Central memory CD8-positive, alpha-beta T cell (primary cell): ENCODE results near the gene PRR23E.

Experiments used
- ATAC-seq: fragments of 150-1000 bp; cut with Tn5 transposase; replicated peaks from 2 replicates; pipeline ENCODE4 v1.10.0; 2022; ENCODE audit warnings: mild to moderate bottlenecking, moderate FRiP score, moderate number of reproducible peaks; ENCODE audit not compliant: poor library complexity, severe bottlenecking; ENCODE audit errors: extremely low read depth
- DNase-seq, 2 donors: peaks; one replicate each; pipeline ENCODE4 v3.0.0; 2021; ENCODE audit warnings: low spot score in 2 of 2
- H3K27ac Mint-ChIP-seq: one replicate; pipeline ENCODE4 v1.8.0; 2022; ENCODE audit warnings: low read depth, mild to moderate bottlenecking, moderate library complexity, mixed read lengths
- H3K27me3 Mint-ChIP-seq: one replicate; pipeline ENCODE4 v1.8.0; 2022; ENCODE audit warnings: mixed read lengths
- H3K36me3 Mint-ChIP-seq: one replicate; pipeline ENCODE4 v1.8.0; 2022; ENCODE audit warnings: mild to moderate bottlenecking, moderate library complexity, mixed read lengths; ENCODE audit not compliant: insufficient read depth
- H3K4me1 Mint-ChIP-seq: one replicate; pipeline ENCODE4 v1.8.0; 2022; ENCODE audit warnings: mixed read lengths
- H3K4me3 Mint-ChIP-seq: one replicate; pipeline ENCODE4 v1.8.0; 2022; ENCODE audit warnings: mild to moderate bottlenecking, moderate library complexity, mixed read lengths
- H3K9me3 Mint-ChIP-seq: one replicate; pipeline ENCODE4 v1.8.0; 2022; ENCODE audit warnings: mixed read lengths

The PRR23E gene

DNA sequence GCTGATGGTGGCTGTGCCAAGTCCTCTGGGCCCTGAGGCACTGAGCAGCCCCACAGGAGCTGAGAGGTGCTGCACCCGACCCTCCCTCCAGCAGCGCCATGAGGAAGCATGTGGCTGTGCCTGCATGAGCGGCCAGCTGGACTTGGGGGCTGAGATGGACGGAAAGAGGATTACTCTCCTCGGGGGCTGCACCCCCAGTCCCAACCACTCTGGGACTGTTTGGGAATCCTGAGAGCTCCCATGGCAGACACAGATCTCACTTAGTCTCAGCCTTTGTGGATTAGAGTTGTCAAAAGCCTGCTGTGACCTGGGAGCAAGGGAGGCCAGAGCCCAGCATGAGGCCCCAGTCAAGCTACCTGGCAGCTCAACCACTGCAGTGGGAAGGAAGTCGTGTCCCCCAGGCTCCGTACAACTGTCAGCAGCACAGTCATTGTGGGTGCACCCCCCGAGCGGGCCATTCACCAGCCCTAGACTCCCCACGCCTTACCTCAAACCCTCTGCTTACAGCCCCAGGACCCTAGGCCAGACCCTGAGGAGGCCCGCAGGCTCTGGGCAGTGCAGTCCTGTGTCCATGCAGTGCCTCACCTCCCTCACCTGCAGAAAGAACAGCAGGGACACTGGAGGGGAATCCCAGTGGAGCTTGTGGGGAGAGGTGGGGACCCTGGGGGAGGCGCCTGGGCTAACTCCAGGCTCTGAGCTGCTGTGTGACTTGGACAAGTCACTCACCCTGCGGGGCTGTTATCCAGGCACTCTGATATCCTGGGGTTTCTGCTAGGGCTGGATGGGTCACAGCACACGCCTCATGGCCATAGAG, 17.1 kb downstream of the PRR23E start:
- H3K4me1 Mint-ChIP-seq = no peaks in the 10 kb centered on the region
- no peak overlapping the region for H3K27ac Mint-ChIP-seq
- no peaks in the 10 kb centered on the region for H3K9me3 Mint-ChIP-seq
- ATAC-seq (no peak), DNase-seq (no peak)
- H3K4me3 Mint-ChIP-seq = no peak overlapping the region
- no peaks in the 10 kb centered on the region for H3K36me3 Mint-ChIP-seq
- peaks cover 75% of the 10 kb centered on the region for H3K27me3 Mint-ChIP-seq

GRCh38 chr3:127210654-127210943, 17.7 kb downstream of the PRR23E start:
- no peaks in the 10 kb centered on the region for H3K36me3 Mint-ChIP-seq
- no peaks in the 10 kb centered on the region for H3K4me1 Mint-ChIP-seq
- ATAC-seq = no peak
- no peaks in the 10 kb centered on the region for H3K9me3 Mint-ChIP-seq
- peaks cover 73% of the 10 kb centered on the region for H3K27me3 Mint-ChIP-seq
- DNase-seq = no peak
- no peak overlapping the region for H3K4me3 Mint-ChIP-seq
- no peak overlapping the region for H3K27ac Mint-ChIP-seq

DNA sequence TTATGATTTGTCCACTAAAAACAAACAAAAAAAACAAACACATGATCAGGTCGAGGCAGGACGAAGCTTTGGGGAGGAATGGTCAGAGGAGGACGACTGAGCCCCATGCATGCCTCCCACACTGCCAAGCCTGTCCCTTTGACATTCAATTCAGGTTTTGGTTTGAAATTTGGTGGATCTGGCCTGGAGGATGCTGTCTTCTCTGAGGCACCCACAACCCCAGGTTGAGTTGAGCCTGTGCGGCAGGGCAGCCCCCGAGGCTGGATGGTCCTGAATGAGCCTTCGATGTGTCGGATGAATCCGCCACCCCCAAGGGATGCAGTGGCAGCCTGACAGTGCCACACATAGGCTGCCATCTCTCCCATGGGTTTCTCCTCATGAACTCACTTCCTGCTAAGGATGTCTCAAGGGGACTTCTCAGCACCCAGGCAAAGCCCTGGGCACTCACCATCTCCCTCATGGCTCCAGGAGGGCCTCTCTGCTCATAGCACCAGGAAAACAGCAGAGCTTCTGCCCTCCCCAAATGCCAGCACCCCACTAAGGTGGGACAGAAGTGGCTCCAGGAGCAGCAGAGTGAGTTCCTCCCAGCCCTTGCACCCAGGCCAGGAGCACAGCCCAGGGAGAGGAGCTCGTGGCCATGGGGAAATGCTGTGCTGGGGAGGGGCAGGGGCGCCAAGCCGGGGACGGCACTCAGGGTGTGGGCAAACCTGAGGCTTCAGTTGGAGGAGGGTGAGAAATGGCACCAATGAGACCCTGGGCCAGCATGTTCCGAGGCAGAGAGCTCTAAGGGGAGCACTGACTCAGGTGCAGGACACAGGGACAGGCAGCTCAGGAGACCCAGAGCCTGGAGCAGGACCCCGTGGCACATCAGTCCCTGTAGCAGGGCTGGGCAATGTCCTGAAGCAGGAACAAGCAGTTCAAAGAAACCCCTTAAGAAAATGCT, 18.5 kb downstream of the PRR23E start:
- Mint-ChIP-seq H3K9me3 (no peaks in the 10 kb centered on the region), H3K4me1 (no peaks in the 10 kb centered on the region), H3K36me3 (no peaks in the 10 kb centered on the region), H3K4me3 (no peak overlapping the region), H3K27ac (no peak overlapping the region), H3K27me3 (peaks cover 71% of the 10 kb centered on the region)
- ATAC-seq = no peak
- DNase-seq = no peak

- H3K27me3 Mint-ChIP-seq = peaks cover 66% of the 10 kb centered on the region
- H3K9me3 Mint-ChIP-seq = no peaks in the 10 kb centered on the region
- H3K36me3 Mint-ChIP-seq = no peaks in the 10 kb centered on the region
- no peaks in the 10 kb centered on the region for H3K4me1 Mint-ChIP-seq
- ATAC-seq = no peak
- no peak for DNase-seq
- H3K27ac Mint-ChIP-seq = no peak overlapping the region
- H3K4me3 Mint-ChIP-seq = no peak overlapping the region
Measured at GRCh38 chr3:127212231-127212630, 19.3 kb downstream of the PRR23E start.

- Mint-ChIP-seq H3K9me3 (no peaks in the 10 kb centered on the region), H3K4me3 (no peak overlapping the region), H3K27me3 (peaks cover 61% of the 10 kb centered on the region), H3K27ac (no peak overlapping the region), H3K36me3 (no peaks in the 10 kb centered on the region), H3K4me1 (no peaks in the 10 kb centered on the region)
- DNase-seq = no peak
- no peak for ATAC-seq
Measured at GRCh38 chr3:127212711-127213110, 19.8 kb downstream of the PRR23E start.

GRCh38 chr3:127213381-127213918, 20.5 kb downstream of the PRR23E start:
- Mint-ChIP-seq H3K27ac (no peak overlapping the region), H3K9me3 (no peaks in the 10 kb centered on the region), H3K27me3 (peaks cover 54% of the 10 kb centered on the region), H3K4me1 (no peaks in the 10 kb centered on the region), H3K4me3 (no peak overlapping the region), H3K36me3 (no peaks in the 10 kb centered on the region)
- ATAC-seq = no peak
- DNase-seq = no peak

DNA sequence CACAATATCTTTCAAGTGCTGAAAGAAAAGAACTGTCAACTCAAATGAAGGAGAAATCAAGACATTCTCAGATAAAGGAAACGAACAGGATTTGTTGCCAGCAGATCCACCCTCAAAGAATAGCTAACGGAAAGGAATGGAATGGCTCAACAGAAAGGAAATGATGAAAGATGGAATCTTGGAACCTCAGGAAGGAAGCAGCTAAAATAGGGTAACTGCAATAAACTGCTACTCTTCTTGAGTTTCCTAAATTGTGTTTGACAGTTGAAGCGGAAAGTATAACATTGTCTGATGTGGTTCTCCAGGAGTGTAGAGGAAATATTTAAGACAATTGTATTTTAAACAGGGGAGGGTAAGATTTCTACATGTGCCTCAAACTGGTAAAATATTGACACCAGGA, 22.0 kb downstream of the PRR23E start:
- ATAC-seq (no peak), DNase-seq (no peak)
- Mint-ChIP-seq H3K27ac (no peak overlapping the region), H3K4me1 (no peaks in the 10 kb centered on the region), H3K9me3 (no peaks in the 10 kb centered on the region), H3K4me3 (no peak overlapping the region), H3K36me3 (no peaks in the 10 kb centered on the region), H3K27me3 (peaks cover 39% of the 10 kb centered on the region)

DNA sequence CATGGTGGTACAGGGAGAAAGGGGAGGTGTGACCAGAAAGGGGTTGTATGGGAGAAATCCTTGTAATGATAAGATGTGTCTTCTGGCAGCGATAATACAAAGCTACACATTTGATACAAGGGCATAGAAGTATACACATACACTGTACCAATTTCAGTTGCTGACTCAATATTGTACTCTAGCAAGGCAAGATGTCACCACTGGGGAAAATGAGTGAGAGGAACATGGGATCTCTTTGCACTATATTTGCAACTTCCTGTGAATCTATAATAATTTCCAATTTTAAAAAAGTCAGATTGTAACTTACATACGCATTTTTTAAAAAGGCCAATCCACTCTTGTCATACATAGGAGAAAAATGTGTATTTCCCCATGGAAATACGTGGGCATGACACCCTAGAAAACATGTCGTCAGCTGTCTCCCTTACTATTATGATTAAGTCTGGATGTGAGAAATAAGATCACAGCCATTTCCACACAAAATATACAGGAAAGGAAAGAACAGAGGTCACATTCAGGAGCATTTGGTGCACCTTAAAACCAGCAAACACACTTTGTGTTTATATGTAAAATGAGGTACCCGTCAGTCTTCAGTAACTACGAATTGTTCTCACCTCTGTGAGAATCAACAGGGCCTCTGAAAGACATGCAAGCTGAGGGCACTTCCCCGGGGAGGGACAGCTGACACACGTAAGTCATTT, 22.9 kb downstream of the PRR23E start:
- ATAC-seq (no peak), DNase-seq (no peak)
- Mint-ChIP-seq H3K4me3 (no peak overlapping the region), H3K27me3 (peaks cover 44% of the 10 kb centered on the region), H3K36me3 (no peaks in the 10 kb centered on the region), H3K4me1 (no peaks in the 10 kb centered on the region), H3K27ac (no peak overlapping the region), H3K9me3 (no peaks in the 10 kb centered on the region)

DNA sequence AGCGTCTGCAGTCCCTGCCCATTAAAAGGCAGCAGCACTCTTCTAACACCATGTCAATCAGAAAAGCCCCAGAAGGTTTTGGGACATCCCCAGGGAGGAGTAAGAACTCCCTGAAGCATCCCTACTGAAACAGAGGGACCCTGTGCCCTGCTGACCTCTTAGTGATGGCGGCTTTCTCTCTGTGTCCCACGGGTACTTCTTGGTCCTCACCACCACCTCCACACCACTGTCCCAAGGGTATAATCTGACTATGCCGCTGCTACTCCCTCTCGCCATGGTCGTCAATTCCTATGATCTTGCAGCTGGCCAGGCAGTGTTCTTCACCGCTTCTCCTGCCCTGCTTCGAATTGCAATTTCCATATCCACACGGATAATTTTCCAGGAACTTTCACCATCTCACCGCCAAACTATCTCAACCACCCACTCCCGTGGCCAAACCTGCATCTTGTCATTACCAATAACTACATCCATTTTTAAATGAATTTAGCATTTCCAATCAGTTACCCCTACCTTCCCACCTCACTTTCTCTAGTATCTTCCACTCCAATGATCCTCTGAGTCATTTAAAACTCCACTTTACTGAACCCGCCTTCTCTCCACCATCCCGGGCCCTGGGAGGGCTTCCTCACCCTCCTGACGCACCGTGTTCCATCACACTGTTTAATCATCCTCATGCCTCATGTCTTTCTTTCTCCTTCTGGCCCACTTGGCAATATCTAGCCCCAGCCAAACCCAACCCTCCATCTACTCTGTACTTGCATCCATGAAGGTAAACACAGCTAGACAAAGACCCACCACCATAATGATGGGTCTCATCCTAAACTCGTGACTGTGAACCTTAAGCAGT, 23.7 kb downstream of the PRR23E start:
- no peaks in the 10 kb centered on the region for H3K4me1 Mint-ChIP-seq
- H3K9me3 Mint-ChIP-seq = no peaks in the 10 kb centered on the region
- no peaks in the 10 kb centered on the region for H3K36me3 Mint-ChIP-seq
- H3K27me3 Mint-ChIP-seq = peaks cover 45% of the 10 kb centered on the region
- DNase-seq (no peak), ATAC-seq (no peak)
- H3K27ac Mint-ChIP-seq = no peak overlapping the region
- H3K4me3 Mint-ChIP-seq = no peak overlapping the region

- no peaks in the 10 kb centered on the region for H3K36me3 Mint-ChIP-seq
- H3K9me3 Mint-ChIP-seq = no peaks in the 10 kb centered on the region
- no peak for ATAC-seq
- no peak overlapping the region for H3K27ac Mint-ChIP-seq
- H3K4me3 Mint-ChIP-seq = no peak overlapping the region
- DNase-seq = no peak
- H3K4me1 Mint-ChIP-seq = no peaks in the 10 kb centered on the region
- peaks cover 42% of the 10 kb centered on the region for H3K27me3 Mint-ChIP-seq
Measured at GRCh38 chr3:127217596-127218453, 24.9 kb downstream of the PRR23E start.

DNA sequence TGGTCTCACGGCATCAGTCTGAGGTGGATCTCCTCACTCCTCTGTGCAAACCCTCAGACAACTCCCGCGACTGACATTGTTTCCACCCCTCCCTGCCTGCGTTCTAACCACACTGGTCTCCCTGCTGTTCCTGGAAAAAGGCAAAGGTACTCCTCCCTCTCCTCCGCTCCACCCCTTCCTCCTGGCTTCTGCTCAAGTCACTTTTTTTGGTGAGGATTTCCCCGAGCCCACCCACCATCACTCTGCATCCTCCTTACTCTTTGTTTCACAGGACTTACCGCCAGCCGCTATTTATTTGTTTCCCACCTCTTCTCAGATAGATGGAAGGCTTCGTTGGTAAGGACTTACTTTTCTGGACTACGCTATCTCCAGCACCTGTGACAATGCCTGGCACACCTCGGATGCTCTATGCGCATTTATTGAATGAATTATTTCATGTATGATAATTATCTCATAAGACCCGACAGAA, 25.6 kb downstream of the PRR23E start:
- ATAC-seq = no peak

More for the DNA sequence above, 25.6 kb downstream of the PRR23E start:
- Mint-ChIP-seq H3K27me3 (peaks cover 37% of the 10 kb centered on the region), H3K36me3 (no peaks in the 10 kb centered on the region), H3K4me3 (no peak overlapping the region), H3K27ac (no peak overlapping the region), H3K9me3 (no peaks in the 10 kb centered on the region), H3K4me1 (no peaks in the 10 kb centered on the region)
- no peak for DNase-seq
